ENCODE data around the gene ZNF592.

DNA sequence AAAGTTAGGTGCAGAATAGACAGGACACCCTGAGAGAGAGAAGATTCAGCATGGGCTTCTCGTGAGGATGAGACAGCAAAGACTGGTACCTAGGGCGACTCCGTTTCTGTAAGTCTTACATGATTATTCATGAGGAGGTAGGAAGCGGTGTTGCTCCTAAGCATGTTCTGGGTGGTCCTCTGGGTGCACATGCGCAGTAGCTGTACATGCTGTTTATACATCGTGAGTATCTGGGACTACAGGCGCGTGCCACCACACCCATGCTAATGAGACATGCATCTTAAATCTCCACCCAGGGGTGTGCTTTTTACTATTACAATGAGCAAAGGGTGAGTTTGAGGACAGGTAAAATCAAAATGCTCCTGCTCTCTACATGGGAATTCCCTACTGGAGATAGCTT lies 81.0 kb downstream of the ZNF592 start:
- no peak for TF ChIP-seq POLR2A (IDR thresholded peaks at IDR 0.05)
- TF ChIP-seq, protein P1, sequence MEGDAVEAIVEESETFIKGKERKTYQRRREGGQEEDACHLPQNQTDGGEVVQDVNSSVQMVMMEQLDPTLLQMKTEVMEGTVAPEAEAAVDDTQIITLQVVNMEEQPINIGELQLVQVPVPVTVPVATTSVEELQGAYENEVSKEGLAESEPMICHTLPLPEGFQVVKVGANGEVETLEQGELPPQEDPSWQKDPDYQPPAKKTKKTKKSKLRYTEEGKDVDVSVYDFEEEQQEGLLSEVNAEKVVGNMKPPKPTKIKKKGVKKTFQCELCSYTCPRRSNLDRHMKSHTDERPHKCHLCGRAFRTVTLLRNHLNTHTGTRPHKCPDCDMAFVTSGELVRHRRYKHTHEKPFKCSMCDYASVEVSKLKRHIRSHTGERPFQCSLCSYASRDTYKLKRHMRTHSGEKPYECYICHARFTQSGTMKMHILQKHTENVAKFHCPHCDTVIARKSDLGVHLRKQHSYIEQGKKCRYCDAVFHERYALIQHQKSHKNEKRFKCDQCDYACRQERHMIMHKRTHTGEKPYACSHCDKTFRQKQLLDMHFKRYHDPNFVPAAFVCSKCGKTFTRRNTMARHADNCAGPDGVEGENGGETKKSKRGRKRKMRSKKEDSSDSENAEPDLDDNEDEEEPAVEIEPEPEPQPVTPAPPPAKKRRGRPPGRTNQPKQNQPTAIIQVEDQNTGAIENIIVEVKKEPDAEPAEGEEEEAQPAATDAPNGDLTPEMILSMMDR (IDR thresholded peaks at IDR 0.05): no peak

Measured in testis (tissue), 2 donors.